B cell (primary cell): ENCODE results near the gene PRR33. TPM values are rescaled to one million over a fixed set of nuclear protein-coding genes. Genes with fewer than 3 reads are reported as not detected.

ENCODE experiments used
- ATAC-seq: fragments of 200-7000 bp; cut with Tn5 transposase; one replicate; pipeline ENCODE4 v1.10.0; 2021; ENCODE audit warnings: low read depth, mild to moderate bottlenecking, moderate number of reproducible peaks, moderate library complexity
- CTCF ChIA-PET: fragments of 350-600 bp; sonication (Branson Sonifier 250); formaldehyde crosslinking; loops from one replicate; lab custom pipeline; 2021; ENCODE audit warnings: antibody characterized with exemption, inconsistent platforms; lab: Charles Lee
- POLR2A ChIA-PET: fragments of 350-600 bp; sonication (Branson Sonifier 250); formaldehyde crosslinking; loops from one replicate; lab custom pipeline; 2021; ENCODE audit warnings: antibody characterized with exemption; lab: Charles Lee
- DNase-seq: peaks from one replicate; pipeline ENCODE4 v3.0.0; 2013
- H2AFZ ChIP-seq: 2 replicates; pipeline ENCODE4 v1.6.1; 2012; ENCODE audit warnings: mild to moderate bottlenecking, low read depth, low read length; ENCODE audit not compliant: insufficient read depth, poor library complexity, severe bottlenecking
- H3K27ac ChIP-seq, 2 donors: 1 replicate in 1 of 2; 2 replicates in 1 of 2; pipeline ENCODE4 v1.5.1; 2012 to 2013; ENCODE audit warnings: low read length in 2 of 2, mild to moderate bottlenecking in 2 of 2, moderate library complexity in 1 of 2
- H3K27me3 ChIP-seq, 4 experiments: fragments of 200-600 bp in 1 of 4; sonication (generic) in 1 of 4; replicated peaks in 1 of 4; 1 replicate in 2 of 4; 2 replicates in 2 of 4; pipeline versions ENCODE4 v1.6.1 to v1.7.0; 2013 to 2016; ENCODE audit warnings: low read length in 3 of 4, mild to moderate bottlenecking in 2 of 4, mixed read lengths in 1 of 4, moderate library complexity in 1 of 4; ENCODE audit not compliant: insufficient read depth in 4 of 4, control insufficient read depth in 3 of 4; ENCODE audit errors: control extremely low read depth in 1 of 4
- H3K36me3 ChIP-seq, 2 experiments: replicated peaks in 1 of 2; 1 replicate in 1 of 2; 2 replicates in 1 of 2; pipeline versions ENCODE4 v1.6.1 to v1.7.1; 2013; ENCODE audit warnings: low read length in 1 of 2; ENCODE audit not compliant: insufficient read depth in 2 of 2, control insufficient read depth in 1 of 2; ENCODE audit errors: control extremely low read depth in 1 of 2, extremely low read depth in 1 of 2
- H3K4me1 ChIP-seq, 2 donors: fragments of 200-600 bp in 1 of 2; sonication (generic) in 1 of 2; 1 replicate in 1 of 2; 2 replicates in 1 of 2; pipeline versions ENCODE4 v1.5.1 to v1.6.1; 2013 to 2017; ENCODE audit warnings: low read length in 2 of 2; ENCODE audit not compliant: control insufficient read depth in 2 of 2, insufficient read depth in 2 of 2
- H3K4me2 ChIP-seq: replicated peaks from 2 replicates; pipeline ENCODE3; 2012; ENCODE audit warnings: mild to moderate bottlenecking, low read depth, low read length; ENCODE audit not compliant: poor library complexity, severe bottlenecking
- H3K4me3 ChIP-seq, 5 experiments: fragments of 200-600 bp in 1 of 5; sonication (generic) in 1 of 5; 1 replicate in 3 of 5; 2 replicates in 2 of 5; pipeline versions ENCODE4 v1.5.1 to v1.7.0; 2011 to 2016; ENCODE audit warnings: low read length in 4 of 5, mild to moderate bottlenecking in 4 of 5, low read depth in 2 of 5, control low read depth in 1 of 5, moderate library complexity in 1 of 5; ENCODE audit not compliant: insufficient read depth in 1 of 5; ENCODE audit errors: control extremely low read depth in 1 of 5, extremely low read depth in 1 of 5
- H3K79me2 ChIP-seq: fragments of 200-600 bp; sonication (generic); one replicate; pipeline ENCODE4 v1.6.0; 2016; ENCODE audit warnings: low read length; ENCODE audit not compliant: control insufficient read depth, insufficient read depth
- H3K9ac ChIP-seq: fragments of 200-600 bp; sonication (generic); 2 replicates; pipeline ENCODE4 v1.6.1; 2017; ENCODE audit warnings: mild to moderate bottlenecking, low read length, moderate library complexity
- H3K9me3 ChIP-seq, 3 donors: one replicate each; pipeline versions ENCODE4 v1.6.1 to v1.7.1; 2013; ENCODE audit warnings: low read length in 2 of 3; ENCODE audit not compliant: control insufficient read depth in 2 of 3, insufficient read depth in 1 of 3; ENCODE audit errors: control extremely low read depth in 1 of 3
- H4K20me1 ChIP-seq: 2 replicates; pipeline ENCODE4 v1.6.0; 2012; ENCODE audit warnings: mild to moderate bottlenecking, low read length; ENCODE audit not compliant: insufficient read depth, control insufficient read depth, poor library complexity, severe bottlenecking
- H3K27ac Mint-ChIP-seq: one replicate; pipeline ENCODE4 v1.8.0; 2021; ENCODE audit warnings: mixed read lengths
- H3K27me3 Mint-ChIP-seq: one replicate; pipeline ENCODE4 v1.8.0; 2021; ENCODE audit warnings: mixed read lengths
- H3K4me1 Mint-ChIP-seq: one replicate; pipeline ENCODE4 v1.8.0; 2021; ENCODE audit warnings: mixed read lengths
- H3K4me3 Mint-ChIP-seq: one replicate; pipeline ENCODE4 v1.8.0; 2021; ENCODE audit warnings: mixed read lengths
- H3K9me3 Mint-ChIP-seq: one replicate; pipeline ENCODE4 v1.8.0; 2022; ENCODE audit warnings: mixed read lengths; ENCODE audit not compliant: insufficient read depth
- CTCF ChIP-seq: fragments of 200-600 bp; IDR thresholded peaks from one replicate; pipeline ENCODE4 v1.8.0; 2022; ENCODE audit warnings: antibody characterized with exemption, mild to moderate bottlenecking
- EZH2 ChIP-seq: IDR thresholded peaks from 2 replicates; pipeline ENCODE4 v1.6.1; 2012; ENCODE audit warnings: borderline replicate concordance, low read depth, mild to moderate bottlenecking, moderate library complexity, low read length; ENCODE audit not compliant: insufficient read depth, poor library complexity, severe bottlenecking
- WGBS: methylation state at CpG from one replicate; pipeline ENCODE4 v1.1.5; 2013; ENCODE audit warnings: missing lambda C conversion rate; ENCODE audit not compliant: insufficient coverage; 5-methylcytosine and 5-hydroxymethylcytosine counted together
- intact Hi-C: fragments of 100-400 bp; cut with micrococcal nuclease; formaldehyde crosslinking; loops from one replicate; pipeline ENCODE4 v1.10.0; 2022
- polyA plus RNA-seq: library from polyadenylated mRNA; depleted of rRNA; stranded (reverse); fragments of >200 nt; gene quantifications from 2 replicates; pipeline ENCODE4 v1.2.3, GENCODE V29; 2012
- total RNA-seq, 2 donors: library from RNA; stranded (reverse); fragments of 120-200 nt in 1 of 2; gene quantifications; 1 replicate in 1 of 2; 2 replicates in 1 of 2; pipeline versions ENCODE4 v1.2.3 to v1.2.4, GENCODE V29; 2013 to 2022

The PRR33 gene
- total and polyA plus RNA-seq, 2 donors (not counting 1 experiment from before 2014, with no cell fraction given): not detected

DNA sequence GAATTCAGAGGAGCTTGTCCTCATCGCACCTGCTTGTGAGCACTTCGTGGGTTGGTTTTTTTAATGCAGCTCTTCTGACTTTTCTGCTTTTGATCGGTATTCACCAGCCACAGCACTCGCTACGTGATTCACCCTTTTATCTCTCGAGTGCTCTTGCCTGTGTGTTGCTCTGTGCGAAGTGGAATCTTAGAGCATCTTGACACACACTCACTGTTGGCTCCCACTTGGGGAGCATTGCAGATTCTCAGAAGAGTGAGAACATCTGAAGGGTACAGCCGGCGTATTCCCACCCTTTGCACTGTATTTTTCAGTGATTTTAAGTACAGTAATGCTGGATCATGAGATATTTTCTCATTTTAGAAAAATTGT is 38.8 kb upstream of the PRR33 start:
- ChIA-PET CTCF (no interaction called here), POLR2A (no interaction called here)
- Histone ChIP-seq H3K36me3 (no peaks in the 10 kb centered on the region), H2AFZ (no peak overlapping the region), H3K27me3 (peaks cover 0 to 21% (median 2%) of the 10 kb centered on the region in 4 experiments), H3K4me2 (no peak overlapping the region), H3K4me3 (no peak overlapping the region), H3K79me2 (no peaks in the 10 kb centered on the region), H4K20me1 (no peaks in the 10 kb centered on the region), H3K4me1 (no peaks in the 10 kb centered on the region), H3K27ac (no peak overlapping the region), H3K9ac (no peak overlapping the region), H3K9me3 (no peaks in the 10 kb centered on the region)
- WGBS: 68% methylated on average over 5 of the region's 9 CpGs
- DNase-seq (no peak), ATAC-seq (no peak)
- intact Hi-C loops: no loop called here
- no peaks in the 10 kb centered on the region for H3K9me3 Mint-ChIP-seq
- no peak overlapping the region for H3K27ac Mint-ChIP-seq
- H3K4me3 Mint-ChIP-seq: no peak overlapping the region
- H3K4me1 Mint-ChIP-seq: no peaks in the 10 kb centered on the region
- TF ChIP-seq EZH2: no peak
- TF ChIP-seq CTCF: no peak
- H3K27me3 Mint-ChIP-seq: peaks cover 31% of the 10 kb centered on the region

DNA sequence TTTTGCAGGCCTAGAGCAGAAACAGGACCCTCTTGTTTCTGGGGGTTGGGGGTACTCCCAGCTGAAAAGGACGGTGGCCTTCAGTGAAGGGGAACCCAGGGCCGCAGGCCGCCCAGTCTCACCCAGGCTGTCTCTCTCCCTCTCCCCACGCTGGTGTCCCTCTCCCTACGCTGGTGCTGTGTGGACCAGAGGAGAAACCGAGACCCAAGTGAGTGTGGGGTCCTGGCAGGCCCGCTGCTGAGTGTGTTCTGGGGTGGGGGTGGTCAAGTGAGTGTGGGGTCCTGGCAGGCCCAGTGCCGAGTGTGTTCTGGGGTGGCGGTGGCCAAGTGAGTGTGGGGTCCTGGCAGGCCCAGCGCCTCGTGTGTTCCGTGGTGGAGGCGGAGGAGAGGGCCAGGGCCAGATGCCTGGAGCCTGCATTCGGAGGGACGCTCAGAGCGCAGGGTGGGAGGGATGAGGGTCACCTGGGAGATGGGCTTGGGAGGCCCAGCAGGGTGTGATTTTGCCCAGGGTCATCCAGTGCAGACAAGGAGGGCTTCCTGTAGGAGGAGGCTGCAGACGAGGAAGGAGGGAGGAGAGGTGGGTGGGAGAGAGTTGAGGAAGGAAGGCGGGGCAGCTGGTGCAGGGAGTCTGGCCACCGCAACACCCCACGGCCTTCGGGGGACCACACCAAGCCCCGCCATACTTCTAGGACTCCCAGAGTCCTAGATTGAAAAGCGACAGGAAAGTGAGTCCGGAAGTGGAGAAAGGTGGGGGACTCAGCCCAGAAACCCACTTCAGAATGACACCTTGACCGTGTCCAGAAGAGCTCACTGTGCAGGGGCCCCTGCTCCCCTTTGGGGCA is 38.1 kb upstream of the PRR33 start:
- 87% methylated on average over 18 of the region's 25 CpGs for WGBS
- Histone ChIP-seq H3K4me2 (no peak overlapping the region), H3K9ac (no peak overlapping the region), H2AFZ (no peak overlapping the region), H3K27ac (no peak overlapping the region), H3K4me1 (no peaks in the 10 kb centered on the region), H3K79me2 (no peaks in the 10 kb centered on the region), H3K9me3 (no peaks in the 10 kb centered on the region), H3K4me3 (no peak overlapping the region), H3K36me3 (no peaks in the 10 kb centered on the region), H3K27me3 (peaks cover 0 to 21% (median 2%) of the 10 kb centered on the region in 4 experiments), H4K20me1 (no peaks in the 10 kb centered on the region)
- DNase-seq: no peak
- ATAC-seq: no peak
- CTCF ChIA-PET: no interaction called here
- Mint-ChIP-seq H3K27ac (no peak overlapping the region), H3K9me3 (no peaks in the 10 kb centered on the region), H3K4me3 (no peak overlapping the region), H3K27me3 (peaks cover 31% of the 10 kb centered on the region), H3K4me1 (no peaks in the 10 kb centered on the region)
- intact Hi-C loops: no loop called here
- POLR2A ChIA-PET: no interaction called here
- no peak for TF ChIP-seq CTCF
- TF ChIP-seq EZH2: no peak
